Epithelial cell of prostate (primary cell): ENCODE measurements around the gene PPP4R3B.

Experiments
- DNase-seq: peaks from one replicate; pipeline ENCODE4 v3.0.0-alpha.2; 2011; ENCODE audit warnings: low read depth, low spot score
- H3K27ac ChIP-seq: fragments of 450-650 bp; 2 replicates; pipeline ENCODE4 v1.5.1; 2017; ENCODE audit warnings: mild to moderate bottlenecking

Gene PPP4R3B

DNA sequence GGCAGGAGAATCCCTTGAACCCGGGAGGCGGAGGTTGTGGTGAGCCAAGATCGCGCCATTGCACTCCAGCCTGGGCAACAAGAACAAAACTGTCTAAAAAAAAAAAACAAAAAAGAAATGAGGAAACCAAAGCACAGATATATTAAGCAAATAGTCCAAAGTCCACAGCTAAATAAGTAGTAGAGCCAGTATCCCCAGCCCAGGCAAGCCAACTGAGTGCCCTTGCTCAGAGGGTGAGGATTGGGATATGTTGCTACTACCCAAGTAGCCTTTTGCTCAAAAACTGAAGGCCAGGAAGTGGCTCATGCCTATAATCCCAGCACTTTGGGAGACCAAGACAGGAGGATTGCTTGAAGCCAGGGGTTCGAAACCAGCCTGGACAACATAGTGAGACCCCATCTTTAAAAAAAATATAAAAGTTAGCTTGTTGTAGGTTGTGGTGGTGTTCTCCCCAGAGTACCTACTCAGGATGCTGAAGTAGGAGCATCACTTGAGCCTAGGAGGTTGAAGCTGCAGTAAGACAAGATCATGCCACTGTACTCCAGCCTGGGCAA lies 92.5 kb downstream of the PPP4R3B start:
- no peak for DNase-seq

DNA sequence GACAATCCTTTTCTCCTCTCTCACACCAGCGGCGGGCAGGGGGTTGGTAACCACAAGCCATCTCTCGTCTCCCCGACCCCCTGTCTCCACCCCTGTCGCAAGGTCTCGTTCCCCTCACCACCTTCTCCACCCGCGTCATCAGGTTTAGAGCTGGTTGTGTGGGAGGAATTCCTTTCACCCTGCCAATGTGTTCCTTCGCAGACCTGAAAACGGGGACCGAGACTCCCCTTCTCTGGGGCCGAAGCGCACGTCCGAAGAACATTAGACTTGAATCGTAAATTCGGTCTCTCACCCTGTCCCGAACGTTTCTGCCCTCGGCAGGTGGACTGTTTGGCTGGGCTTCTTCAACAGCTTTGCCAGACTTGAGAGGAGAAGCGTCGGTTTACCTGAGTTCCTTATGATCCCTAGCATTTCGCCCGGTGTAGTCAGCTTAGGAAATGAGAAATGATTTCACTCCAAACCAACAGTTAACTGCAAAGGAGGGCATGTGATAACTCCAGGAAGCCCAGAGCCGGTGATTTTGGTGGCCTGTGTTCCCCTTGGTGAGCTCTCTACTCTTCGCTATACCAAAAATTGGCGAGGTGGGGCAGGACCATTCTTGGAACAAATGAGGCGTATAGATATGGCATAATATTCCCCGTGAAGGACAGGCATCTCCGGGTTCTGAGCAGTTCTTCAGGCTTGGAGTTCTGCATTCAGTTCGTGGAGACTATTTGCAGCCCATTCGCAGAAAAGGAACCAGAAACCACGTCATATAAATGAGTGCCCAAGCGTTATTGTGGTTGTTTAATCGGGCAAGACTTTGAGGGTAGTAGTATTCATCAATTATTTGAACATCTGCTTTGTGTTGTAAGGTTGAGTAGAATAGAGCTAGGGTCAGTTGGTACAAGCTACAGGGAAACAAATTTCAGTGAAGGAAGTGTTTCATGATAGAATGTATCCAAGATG lies 97.2 kb downstream of the PPP4R3B start:
- DNase-seq = no peak
- H3K27ac ChIP-seq = peak overlapping the region; percentile 66

More for the DNA sequence above, 92.5 kb downstream of the PPP4R3B start:
- H3K27ac ChIP-seq = no peak overlapping the region

DNA sequence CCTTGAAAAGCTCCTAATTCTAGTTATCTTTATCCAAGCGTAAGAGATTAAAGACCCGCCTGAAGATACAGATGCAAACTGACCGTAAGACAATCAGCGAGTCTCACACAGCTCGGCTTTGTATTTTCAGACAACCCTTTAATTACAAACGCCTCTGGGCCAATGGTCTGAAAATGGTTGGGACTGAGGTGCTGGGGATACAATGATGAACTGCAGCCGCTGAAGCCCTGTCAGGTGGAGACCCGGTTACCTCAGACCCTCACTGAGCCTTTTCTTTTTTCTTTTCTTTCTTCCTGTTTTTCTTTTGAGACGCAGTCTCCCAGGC lies 98.6 kb downstream of the PPP4R3B start:
- H3K27ac ChIP-seq = peak overlapping the region; percentile 66
- no peak for DNase-seq

DNA sequence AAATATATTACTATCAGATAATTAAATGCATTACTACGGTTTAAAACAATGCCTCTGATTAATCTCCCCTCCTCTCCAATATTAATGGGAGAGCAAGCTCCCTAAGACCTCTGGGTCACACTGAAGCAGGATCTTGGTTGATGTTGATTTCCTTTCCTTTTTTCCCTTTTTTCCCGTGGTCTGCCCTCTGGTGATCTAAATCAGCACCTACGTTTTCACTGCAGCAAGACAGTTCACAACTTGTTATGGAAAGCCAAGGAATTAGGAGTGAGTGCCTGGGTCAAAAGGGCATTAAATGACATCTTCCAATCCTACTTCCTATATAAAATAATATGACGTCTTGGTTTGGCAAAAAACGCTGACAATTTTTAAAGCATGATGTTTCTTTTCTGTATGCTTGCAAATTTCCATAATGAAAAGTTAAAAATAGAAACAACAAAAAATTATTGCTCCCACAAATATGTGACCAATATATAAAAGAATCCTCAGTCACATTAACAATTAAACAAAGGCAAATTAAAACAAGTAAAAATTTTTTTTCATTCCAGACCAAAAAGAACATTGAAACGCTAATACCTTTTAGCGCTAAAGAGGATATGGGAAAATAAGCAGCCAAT lies 105.8 kb downstream of the PPP4R3B start:
- no peak overlapping the region for H3K27ac ChIP-seq
- DNase-seq = no peak

DNA sequence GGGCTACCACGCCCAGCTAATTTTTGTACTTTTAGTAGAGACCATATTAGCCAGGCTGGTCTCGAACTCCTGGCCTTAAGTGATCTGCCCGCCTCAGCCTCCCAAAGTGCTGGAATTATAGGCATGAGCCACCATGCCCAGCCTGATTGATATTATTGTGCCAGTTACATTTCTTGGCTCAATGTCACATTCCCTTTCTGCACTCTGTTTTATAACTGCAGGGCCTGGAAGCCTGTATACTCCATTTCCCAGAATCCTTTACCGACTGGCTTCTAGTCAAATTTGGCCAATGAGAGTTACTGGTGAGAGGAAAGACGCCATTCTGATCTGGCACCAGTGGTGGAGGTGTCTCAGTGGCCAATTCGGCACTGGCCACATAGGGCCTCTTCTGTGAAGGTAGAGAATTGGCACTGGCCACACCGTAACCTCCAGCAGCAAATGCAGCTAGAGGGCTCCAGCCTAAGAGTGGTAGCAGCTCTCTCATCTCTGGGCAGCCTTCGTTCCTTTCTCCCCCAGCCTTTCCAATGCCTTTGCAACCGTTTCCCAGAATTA lies 114.8 kb downstream of the PPP4R3B start:
- H3K27ac ChIP-seq = no peak overlapping the region
- DNase-seq = no peak

DNA sequence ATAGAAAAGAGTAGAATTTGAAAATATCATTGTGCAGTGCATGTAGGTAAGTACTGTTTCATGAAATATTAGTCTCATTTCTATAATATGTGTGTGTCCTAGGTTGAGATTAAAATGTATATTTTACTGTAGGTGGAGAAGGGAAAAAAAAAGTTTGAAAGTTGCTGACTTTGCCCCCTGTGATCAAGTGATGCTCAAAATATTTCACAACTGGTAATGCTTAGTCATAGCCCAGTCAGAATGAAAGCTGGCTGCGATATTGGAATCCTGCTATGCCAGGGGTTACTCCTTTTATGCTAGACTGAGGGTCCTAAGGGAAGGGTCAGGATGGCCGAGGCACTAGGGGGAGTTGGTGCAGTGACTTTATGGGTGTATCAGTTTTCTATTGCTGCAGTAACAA lies 117.4 kb downstream of the PPP4R3B start:
- no peak for DNase-seq

DNA sequence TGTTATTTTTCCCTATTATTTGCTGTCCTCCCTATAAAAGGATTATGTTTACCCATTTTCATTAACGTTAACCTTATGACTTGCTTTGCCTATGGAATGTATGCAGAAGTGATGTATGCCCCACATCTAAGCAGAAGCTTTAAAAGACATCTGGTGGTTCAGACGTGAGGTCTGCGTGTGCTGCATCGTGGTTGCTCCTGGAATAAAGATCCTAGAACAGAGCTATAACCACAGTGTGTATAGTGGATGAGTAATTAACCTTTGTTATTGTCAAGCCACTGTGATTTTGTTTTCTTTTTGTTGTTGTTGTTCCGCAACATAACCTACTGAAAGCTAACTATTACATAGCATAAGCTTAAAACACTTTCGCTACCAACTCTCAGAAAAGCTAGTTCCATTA lies 118.8 kb downstream of the PPP4R3B start:
- DNase-seq = no peak
- no peak overlapping the region for H3K27ac ChIP-seq

More for the DNA sequence above, 117.4 kb downstream of the PPP4R3B start:
- no peak overlapping the region for H3K27ac ChIP-seq
